Chondrocyte (in vitro differentiated cells): Measurements from ENCODE around the gene DCPS. TPM values are rescaled to one million over a fixed set of nuclear protein-coding genes. Genes with fewer than 3 reads are reported as not detected.

Source experiments
- DNase-seq: peaks from one replicate; pipeline ENCODE4 v3.0.0; 2021; ENCODE audit warnings: mixed read lengths, low spot score
- H3K27ac Mint-ChIP-seq: one replicate; pipeline ENCODE4 v1.8.0; 2021; ENCODE audit warnings: mild to moderate bottlenecking, moderate library complexity, mixed read lengths; ENCODE audit not compliant: unreplicated experiment
- H3K27me3 Mint-ChIP-seq: 2 replicates; pipeline ENCODE4 v1.8.0; 2021; ENCODE audit warnings: low read depth, mixed read lengths
- H3K36me3 Mint-ChIP-seq: 2 replicates; pipeline ENCODE4 v1.8.0; 2021; ENCODE audit warnings: low read depth, mixed read lengths
- H3K4me1 Mint-ChIP-seq: 2 replicates; pipeline ENCODE4 v1.8.0; 2021; ENCODE audit warnings: low read depth, mild to moderate bottlenecking, mixed read lengths
- H3K4me3 Mint-ChIP-seq: one replicate; pipeline ENCODE4 v1.8.0; 2021; ENCODE audit warnings: mild to moderate bottlenecking, moderate library complexity, mixed read lengths; ENCODE audit not compliant: unreplicated experiment
- H3K9me3 Mint-ChIP-seq: 2 replicates; pipeline ENCODE4 v1.8.0; 2021; ENCODE audit warnings: low read depth, mixed read lengths
- total RNA-seq: library from RNA; stranded (reverse); gene quantifications from 3 replicates; pipeline ENCODE4 v1.2.1, GENCODE V29; 2021
- TF ChIP-seq, protein P1 (sequence below): fragments of 200-600 bp; sonication (generic); IDR thresholded peaks from 2 replicates; pipeline ENCODE4 v1.5.0; 2021; ENCODE audit warnings: antibody characterized with exemption, mild to moderate bottlenecking, moderate library complexity

DCPS gene
- total RNA-seq, 1 donor from 2014 or later, result 12.4 TPM

DNA sequence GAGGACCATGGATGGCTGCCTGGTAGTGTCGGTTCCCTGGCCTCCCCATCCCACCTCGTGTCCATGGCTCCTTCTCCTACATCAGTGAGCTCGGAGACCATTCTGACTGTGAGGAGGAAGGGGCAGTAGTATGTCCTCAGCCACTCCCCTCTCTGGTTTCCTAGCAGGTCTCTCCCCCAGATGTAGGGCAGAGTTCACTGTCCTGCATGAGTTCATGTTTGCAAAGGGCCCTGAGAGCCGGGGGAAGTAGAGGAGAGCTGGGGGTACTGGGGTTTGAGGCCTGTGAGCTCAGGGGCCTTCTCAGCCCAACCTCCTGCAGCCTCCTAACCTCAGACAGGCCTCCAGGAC is 33.2 kb downstream of the DCPS start:
- no peaks in the 10 kb centered on the region for H3K9me3 Mint-ChIP-seq
- H3K27ac Mint-ChIP-seq, result no peak overlapping the region
- no peak overlapping the region for H3K4me3 Mint-ChIP-seq
- TF ChIP-seq, protein P1, sequence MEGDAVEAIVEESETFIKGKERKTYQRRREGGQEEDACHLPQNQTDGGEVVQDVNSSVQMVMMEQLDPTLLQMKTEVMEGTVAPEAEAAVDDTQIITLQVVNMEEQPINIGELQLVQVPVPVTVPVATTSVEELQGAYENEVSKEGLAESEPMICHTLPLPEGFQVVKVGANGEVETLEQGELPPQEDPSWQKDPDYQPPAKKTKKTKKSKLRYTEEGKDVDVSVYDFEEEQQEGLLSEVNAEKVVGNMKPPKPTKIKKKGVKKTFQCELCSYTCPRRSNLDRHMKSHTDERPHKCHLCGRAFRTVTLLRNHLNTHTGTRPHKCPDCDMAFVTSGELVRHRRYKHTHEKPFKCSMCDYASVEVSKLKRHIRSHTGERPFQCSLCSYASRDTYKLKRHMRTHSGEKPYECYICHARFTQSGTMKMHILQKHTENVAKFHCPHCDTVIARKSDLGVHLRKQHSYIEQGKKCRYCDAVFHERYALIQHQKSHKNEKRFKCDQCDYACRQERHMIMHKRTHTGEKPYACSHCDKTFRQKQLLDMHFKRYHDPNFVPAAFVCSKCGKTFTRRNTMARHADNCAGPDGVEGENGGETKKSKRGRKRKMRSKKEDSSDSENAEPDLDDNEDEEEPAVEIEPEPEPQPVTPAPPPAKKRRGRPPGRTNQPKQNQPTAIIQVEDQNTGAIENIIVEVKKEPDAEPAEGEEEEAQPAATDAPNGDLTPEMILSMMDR, result no peak
- peaks cover 2% of the 10 kb centered on the region for H3K36me3 Mint-ChIP-seq
- peaks cover 64% of the 10 kb centered on the region for H3K4me1 Mint-ChIP-seq
- H3K27me3 Mint-ChIP-seq, result no peaks in the 10 kb centered on the region
- peak; percentile 33 for DNase-seq

DNA sequence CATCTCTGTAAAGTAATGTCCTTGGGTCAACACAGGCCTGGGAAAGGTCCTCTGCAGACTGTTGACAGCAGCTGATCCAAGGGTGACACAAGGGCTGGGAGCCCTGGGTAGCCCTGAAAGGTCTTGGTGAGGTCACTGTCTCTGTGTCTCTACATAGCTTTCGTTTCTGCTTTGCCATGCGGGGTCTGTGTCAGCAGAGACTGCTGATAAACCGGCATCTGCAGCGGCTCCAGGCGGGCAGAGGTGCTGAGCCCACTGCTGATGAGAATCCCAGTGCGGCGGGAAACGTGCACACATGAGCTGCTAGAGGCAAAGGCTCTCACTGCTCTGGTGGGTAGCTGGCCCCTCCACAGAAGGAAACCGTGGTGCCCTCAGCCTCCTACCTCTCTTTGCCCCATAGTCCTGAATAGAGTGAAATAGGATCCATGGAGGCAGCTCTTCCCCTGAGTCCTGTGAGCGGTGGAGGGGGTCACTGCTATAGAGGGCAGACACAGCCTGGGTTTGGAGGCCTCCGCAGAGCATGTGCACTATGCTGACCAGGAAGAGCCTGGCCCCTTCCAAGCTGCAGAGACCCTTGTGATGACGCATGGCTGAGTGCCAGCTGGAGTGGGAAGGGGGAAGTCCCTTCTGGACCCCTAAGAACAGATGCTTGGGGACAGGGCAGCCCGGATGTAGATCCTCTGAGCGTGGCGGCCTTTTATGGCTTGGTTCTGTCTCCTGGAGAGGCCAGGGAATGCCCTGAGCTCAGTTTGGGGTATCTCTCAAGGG is 33.8 kb downstream of the DCPS start:
- Mint-ChIP-seq H3K4me1 (peaks cover 64% of the 10 kb centered on the region), H3K27me3 (no peaks in the 10 kb centered on the region), H3K36me3 (peaks cover 2% of the 10 kb centered on the region), H3K27ac (no peak overlapping the region), H3K4me3 (no peak overlapping the region), H3K9me3 (no peaks in the 10 kb centered on the region)
- DNase-seq, result peak; percentile 69
- TF ChIP-seq, protein P1, result no peak

DNA sequence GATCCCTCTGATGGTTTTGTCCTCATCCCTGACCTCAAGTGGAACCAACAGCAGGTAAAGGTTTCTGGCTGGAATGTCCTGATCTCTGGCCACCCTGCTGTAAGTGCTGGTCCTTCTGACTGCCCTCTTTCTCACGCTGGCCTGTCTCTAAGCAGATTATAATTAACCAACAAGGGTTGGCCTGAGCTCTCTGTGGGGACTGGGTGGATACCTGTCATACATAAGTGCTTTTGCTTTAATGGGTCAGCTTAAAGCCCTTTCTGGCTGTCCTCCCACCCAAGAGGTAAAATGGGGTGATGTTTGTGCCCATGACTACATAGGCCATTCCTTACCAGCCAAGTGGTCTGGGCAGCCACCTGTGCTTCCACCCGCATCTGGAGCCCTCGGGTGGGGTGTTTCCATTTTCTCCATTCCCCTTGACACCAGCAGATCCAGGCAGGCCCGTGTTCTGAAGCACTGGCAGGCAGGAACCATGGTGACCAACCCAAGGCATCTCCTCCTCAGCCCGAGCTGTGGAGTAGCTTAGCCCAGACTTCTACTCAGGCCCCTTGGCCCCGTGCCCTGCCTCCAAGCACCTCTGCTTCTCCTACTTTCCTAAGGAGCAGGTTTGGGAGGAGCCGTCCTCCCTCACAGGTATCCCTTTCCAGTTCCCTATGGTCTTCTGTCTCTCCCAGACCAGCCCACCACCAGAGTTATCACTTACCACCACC is 34.6 kb downstream of the DCPS start:
- peaks cover 58% of the 10 kb centered on the region for H3K4me1 Mint-ChIP-seq
- no peak overlapping the region for H3K4me3 Mint-ChIP-seq
- no peak overlapping the region for H3K27ac Mint-ChIP-seq
- H3K36me3 Mint-ChIP-seq, result peaks cover 2% of the 10 kb centered on the region
- no peaks in the 10 kb centered on the region for H3K27me3 Mint-ChIP-seq
- TF ChIP-seq, protein P1, result no peak
- H3K9me3 Mint-ChIP-seq, result no peaks in the 10 kb centered on the region
- peak; percentile 76 for DNase-seq

DNA sequence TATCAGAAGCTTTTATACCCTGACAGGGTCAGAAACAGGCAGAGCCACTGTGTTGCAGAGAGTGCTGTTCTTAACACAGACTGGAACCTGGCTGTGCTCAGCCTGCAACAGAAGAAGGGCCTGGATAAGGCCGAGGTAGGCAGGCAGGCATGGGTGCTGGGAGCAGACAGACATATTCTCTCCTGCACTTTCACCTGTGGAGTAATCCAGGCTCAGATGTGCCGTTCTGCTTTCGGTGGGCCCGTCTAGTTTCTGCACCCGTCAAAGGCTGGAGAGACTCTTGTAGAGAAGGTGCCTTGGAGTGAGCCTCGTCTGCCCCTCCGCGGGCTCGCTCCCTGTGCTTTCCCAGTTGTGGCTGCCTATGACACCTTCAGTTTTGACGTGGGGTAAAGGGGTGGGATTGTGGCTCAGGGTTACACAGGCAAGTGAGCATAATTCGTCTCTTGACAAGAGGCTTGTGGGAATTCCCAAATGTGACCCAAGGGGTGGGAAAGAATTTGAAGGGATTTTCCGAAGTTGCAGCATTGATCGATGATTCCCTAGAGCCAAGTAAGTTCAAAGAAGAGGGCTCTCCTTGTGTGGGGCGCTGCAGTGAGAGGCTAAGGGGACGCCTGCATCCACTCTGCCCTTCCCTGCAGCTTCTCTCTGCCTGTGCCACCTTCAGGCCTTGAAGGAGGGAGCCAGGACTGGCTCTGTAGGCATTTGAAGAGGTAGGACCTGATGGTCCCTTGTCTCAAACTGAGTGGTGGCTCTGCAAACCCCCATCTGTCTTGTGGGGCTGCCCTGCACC is 35.4 kb downstream of the DCPS start:
- Mint-ChIP-seq H3K4me1 (peaks cover 57% of the 10 kb centered on the region), H3K27me3 (no peaks in the 10 kb centered on the region), H3K36me3 (peaks cover 4% of the 10 kb centered on the region), H3K9me3 (no peaks in the 10 kb centered on the region), H3K27ac (no peak overlapping the region), H3K4me3 (no peak overlapping the region)
- DNase-seq, result peak; percentile 56
- TF ChIP-seq, protein P1, result no peak

DNA sequence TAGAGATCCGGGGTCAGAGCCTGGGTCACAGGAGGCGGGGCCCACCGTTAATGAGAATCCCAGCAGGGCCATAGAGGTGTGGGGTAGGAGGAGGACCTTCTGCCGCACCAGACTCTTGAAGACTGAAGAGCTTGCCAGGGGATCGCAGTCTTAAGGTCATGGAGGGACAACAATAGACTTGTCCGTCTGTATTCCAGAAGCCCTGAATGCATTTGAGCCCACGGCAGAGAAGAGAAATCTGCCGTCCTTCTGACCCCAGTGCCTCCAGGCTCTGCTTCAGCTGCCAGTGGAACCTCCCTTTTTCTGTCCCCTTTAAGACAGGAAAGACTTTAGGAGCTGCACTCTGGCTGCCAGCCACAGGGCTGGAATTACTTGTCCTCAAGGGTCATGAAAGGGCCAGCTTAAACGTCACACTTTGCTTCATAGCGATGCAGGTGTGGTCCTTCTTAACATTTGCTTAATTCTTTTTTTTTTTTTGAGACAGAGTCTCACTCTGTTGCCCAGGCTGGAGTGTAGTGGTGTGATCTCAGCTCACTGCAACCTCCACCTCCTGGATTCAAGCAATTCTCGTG is 36.1 kb downstream of the DCPS start:
- DNase-seq, result peak; percentile 52
- H3K27ac Mint-ChIP-seq, result no peak overlapping the region
- peaks cover 57% of the 10 kb centered on the region for H3K4me1 Mint-ChIP-seq

More for the DNA sequence above, 36.1 kb downstream of the DCPS start:
- Mint-ChIP-seq H3K27me3 (no peaks in the 10 kb centered on the region), H3K9me3 (no peaks in the 10 kb centered on the region), H3K4me3 (no peak overlapping the region), H3K36me3 (peaks cover 3% of the 10 kb centered on the region)
- TF ChIP-seq, protein P1, result no peak
